ENCODE data around the gene TNFRSF19. TPM values are rescaled to one million over a fixed set of nuclear protein-coding genes. Genes with fewer than 3 reads are reported as not detected.

TNFRSF19 gene
- total RNA-seq, 6 donors from 2014 or later: 7.8 to 23.5 (median 14.5) TPM

- DNase-seq (no peak), ATAC-seq (ENCODE audit: low FRiP score in 2 of 2) (no peak)
- H3K9me3 ChIP-seq: peaks cover 3 to 14% (median 6%) of the 10 kb centered on the region in 4 donors
- TF ChIP-seq POLR2AphosphoS5 (IDR thresholded peaks at IDR 0.05): no peak
- no peak for TF ChIP-seq POLR2A (IDR thresholded peaks at IDR 0.05)
- TF ChIP-seq CTCF (IDR thresholded peaks at IDR 0.05): no peak
- no peak for TF ChIP-seq EP300 (IDR thresholded peaks at IDR 0.05)
- no peaks in the 10 kb centered on the region for H3K27me3 ChIP-seq
- H3K36me3 ChIP-seq: no peaks in the 10 kb centered on the region
- H3K4me1 ChIP-seq: no peaks in the 10 kb centered on the region
- H3K27ac ChIP-seq: no peak overlapping the region
- 74 to 82% methylated on average over 8 to 10 of the region's 10 CpGs for WGBS, 2 donors
- H3K4me3 ChIP-seq: no peak overlapping the region
Measured at GRCh38 chr13:23680845-23681669, 110.8 kb downstream of the TNFRSF19 start.

DNA sequence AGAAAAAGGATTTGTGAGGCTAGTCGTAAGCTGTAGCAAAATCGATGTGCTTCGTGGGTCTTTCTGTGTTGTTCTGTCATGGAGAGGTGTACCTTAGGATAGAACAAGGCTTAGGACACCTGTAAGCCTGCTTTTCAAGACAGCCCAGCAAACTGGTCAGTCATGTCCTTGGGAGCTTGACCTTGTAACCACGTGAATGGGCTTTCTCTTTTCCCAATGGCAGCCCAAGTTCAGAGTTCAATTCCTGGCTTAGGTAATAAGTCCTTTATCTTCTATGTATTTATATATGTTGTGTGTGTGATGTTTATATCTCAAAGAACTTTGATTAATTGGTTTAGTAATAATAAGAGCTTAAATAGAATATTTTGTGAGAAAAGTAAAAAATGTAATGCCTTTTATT lies 112.9 kb downstream of the TNFRSF19 start:
- H3K9me3 ChIP-seq: peaks cover 3 to 14% (median 6%) of the 10 kb centered on the region in 4 donors
- no peak for TF ChIP-seq EP300 (IDR thresholded peaks at IDR 0.05)
- TF ChIP-seq POLR2A (IDR thresholded peaks at IDR 0.05): no peak
- no peak for TF ChIP-seq POLR2AphosphoS5 (IDR thresholded peaks at IDR 0.05)
- TF ChIP-seq CTCF (IDR thresholded peaks at IDR 0.05): no peak
- H3K4me3 ChIP-seq: no peak overlapping the region
- no peak for DNase-seq
- H3K36me3 ChIP-seq: no peaks in the 10 kb centered on the region
- H3K27ac ChIP-seq: no peak overlapping the region
- no peak for ATAC-seq (ENCODE audit: low FRiP score in 2 of 2)
- H3K4me1 ChIP-seq: no peaks in the 10 kb centered on the region
- H3K27me3 ChIP-seq: no peaks in the 10 kb centered on the region
- 79 to 88% methylated on average over 4 of the region's 4 CpGs for WGBS, 2 donors

DNA sequence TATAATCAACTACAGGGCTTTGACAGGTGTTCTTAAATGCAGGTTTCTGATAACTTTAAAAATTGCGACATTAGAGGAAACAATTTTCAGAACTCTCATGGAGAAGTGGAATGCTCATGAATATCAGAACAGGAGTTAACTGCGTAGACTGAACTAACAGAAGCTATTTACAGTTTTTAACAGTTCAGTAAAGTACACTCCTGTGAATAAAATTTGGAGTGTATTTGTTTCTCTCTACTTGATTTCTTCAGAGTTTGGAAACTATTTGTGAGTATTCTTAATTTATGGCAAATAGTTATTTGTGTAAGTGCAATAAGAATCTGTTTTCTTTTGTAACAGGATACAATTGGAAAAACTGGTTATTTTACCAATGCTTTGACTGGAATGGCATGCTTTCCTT lies 114.4 kb downstream of the TNFRSF19 start:
- Histone ChIP-seq H3K27me3 (no peaks in the 10 kb centered on the region), H3K4me3 (no peak overlapping the region), H3K27ac (no peak overlapping the region), H3K9me3 (peaks cover 3 to 14% (median 6%) of the 10 kb centered on the region in 4 donors), H3K4me1 (no peaks in the 10 kb centered on the region), H3K36me3 (no peaks in the 10 kb centered on the region)
- TF ChIP-seq POLR2A (IDR thresholded peaks at IDR 0.05) (no peak), EP300 (IDR thresholded peaks at IDR 0.05) (no peak), CTCF (IDR thresholded peaks at IDR 0.05) (no peak), POLR2AphosphoS5 (IDR thresholded peaks at IDR 0.05) (no peak)
- WGBS, 2 donors: 92 to 96% methylated on average over 2 of the region's 2 CpGs
- ATAC-seq (ENCODE audit: low FRiP score in 2 of 2) (no peak), DNase-seq (no peak)

GRCh38 chr13:23685416-23685815 lies 115.2 kb downstream of the TNFRSF19 start:
- Histone ChIP-seq H3K9me3 (peaks cover 3 to 14% (median 6%) of the 10 kb centered on the region in 4 donors), H3K4me1 (no peaks in the 10 kb centered on the region), H3K36me3 (no peaks in the 10 kb centered on the region), H3K27me3 (no peaks in the 10 kb centered on the region), H3K4me3 (no peak overlapping the region), H3K27ac (no peak overlapping the region)
- DNase-seq (no peak), ATAC-seq (ENCODE audit: low FRiP score in 2 of 2) (no peak)
- TF ChIP-seq POLR2AphosphoS5 (IDR thresholded peaks at IDR 0.05): no peak
- TF ChIP-seq EP300 (IDR thresholded peaks at IDR 0.05): no peak
- no peak for TF ChIP-seq CTCF (IDR thresholded peaks at IDR 0.05)
- TF ChIP-seq POLR2A (IDR thresholded peaks at IDR 0.05): no peak
- WGBS, 2 donors: 67 to 70% methylated on average over 1 of the region's 1 CpG

GRCh38 chr13:23686948-23687347 lies 116.7 kb downstream of the TNFRSF19 start:
- Histone ChIP-seq H3K27me3 (no peaks in the 10 kb centered on the region), H3K4me1 (no peaks in the 10 kb centered on the region), H3K4me3 (no peak overlapping the region), H3K27ac (no peak overlapping the region), H3K9me3 (peaks cover 3 to 14% (median 6%) of the 10 kb centered on the region in 4 donors), H3K36me3 (no peaks in the 10 kb centered on the region)
- 91 to 95% methylated on average over 3 of the region's 3 CpGs for WGBS, 2 donors
- DNase-seq (no peak), ATAC-seq (ENCODE audit: low FRiP score in 2 of 2) (no peak)
- TF ChIP-seq EP300 (IDR thresholded peaks at IDR 0.05) (no peak), POLR2A (IDR thresholded peaks at IDR 0.05) (no peak), POLR2AphosphoS5 (IDR thresholded peaks at IDR 0.05) (no peak), CTCF (IDR thresholded peaks at IDR 0.05) (no peak)
